Measurements from ENCODE around the gene MAP1LC3B2. TPM values are rescaled to one million over a fixed set of nuclear protein-coding genes. Genes with fewer than 3 reads are reported as not detected.
A peak's percentile ranks its signal among the peaks of the same experiment; 100 is the strongest.

MAP1LC3B2 gene
- total RNA-seq, 1 experiment from 2014 or later, result 1.9 TPM

GRCh38 chr12:116610971-116611541, 51.9 kb downstream of the MAP1LC3B2 start:
- Histone ChIP-seq H3K9me3 (ENCODE audit: control insufficient read depth, insufficient read depth, low read depth, low read length) (no peaks in the 10 kb centered on the region), H3K4me1 (ENCODE audit: control insufficient read depth, insufficient read depth, low read length) (peaks cover 5% of the 10 kb centered on the region), H3K27me3 (ENCODE audit: control insufficient read depth, insufficient read depth, low read length) (no peaks in the 10 kb centered on the region), H3K4me3 (ENCODE audit: low read depth in 2 of 2, low read length in 2 of 2) (no peak overlapping the region), H3K27ac (ENCODE audit: low read length) (peak overlapping the region; percentile 32; the same call in 1 of the 2 replicates), H3K36me3 (ENCODE audit: control insufficient read depth, insufficient read depth, low read length) (no peaks in the 10 kb centered on the region)
- ChIA-PET CTCF (no interaction called here), POLR2A (interaction anchor here (0.6 kb wide), 1 partner anchor 261 kb away, joined by 5 read pairs; no protein-coding TSS in a partner anchor)
- TF ChIP-seq, protein P1, sequence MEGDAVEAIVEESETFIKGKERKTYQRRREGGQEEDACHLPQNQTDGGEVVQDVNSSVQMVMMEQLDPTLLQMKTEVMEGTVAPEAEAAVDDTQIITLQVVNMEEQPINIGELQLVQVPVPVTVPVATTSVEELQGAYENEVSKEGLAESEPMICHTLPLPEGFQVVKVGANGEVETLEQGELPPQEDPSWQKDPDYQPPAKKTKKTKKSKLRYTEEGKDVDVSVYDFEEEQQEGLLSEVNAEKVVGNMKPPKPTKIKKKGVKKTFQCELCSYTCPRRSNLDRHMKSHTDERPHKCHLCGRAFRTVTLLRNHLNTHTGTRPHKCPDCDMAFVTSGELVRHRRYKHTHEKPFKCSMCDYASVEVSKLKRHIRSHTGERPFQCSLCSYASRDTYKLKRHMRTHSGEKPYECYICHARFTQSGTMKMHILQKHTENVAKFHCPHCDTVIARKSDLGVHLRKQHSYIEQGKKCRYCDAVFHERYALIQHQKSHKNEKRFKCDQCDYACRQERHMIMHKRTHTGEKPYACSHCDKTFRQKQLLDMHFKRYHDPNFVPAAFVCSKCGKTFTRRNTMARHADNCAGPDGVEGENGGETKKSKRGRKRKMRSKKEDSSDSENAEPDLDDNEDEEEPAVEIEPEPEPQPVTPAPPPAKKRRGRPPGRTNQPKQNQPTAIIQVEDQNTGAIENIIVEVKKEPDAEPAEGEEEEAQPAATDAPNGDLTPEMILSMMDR (IDR thresholded peaks at IDR 0.05), result no peak
- DNase-seq (ENCODE audit: low read depth, low spot score), result no peak
- BruUV-seq (replicated peaks), result no TSS peak
- in situ Hi-C loops (cut with HindIII; ENCODE audit: low pct_unique_long_range_greater_than_20kb, low sequenced_read_pairs), result no loop called here
- ATAC-seq, result peak; percentile 43; the same call in 1 of the 2 replicates
- intact Hi-C loops (cut with micrococcal nuclease; ENCODE audit: unreplicated experiment), result no loop called here

- Histone ChIP-seq H3K27me3 (ENCODE audit: control insufficient read depth, insufficient read depth, low read length) (no peaks in the 10 kb centered on the region), H3K4me3 (ENCODE audit: low read depth in 2 of 2, low read length in 2 of 2) (no peak overlapping the region), H3K9me3 (ENCODE audit: control insufficient read depth, insufficient read depth, low read depth, low read length) (no peaks in the 10 kb centered on the region), H3K27ac (ENCODE audit: low read length) (no peak overlapping the region), H3K36me3 (ENCODE audit: control insufficient read depth, insufficient read depth, low read length) (no peaks in the 10 kb centered on the region), H3K4me1 (ENCODE audit: control insufficient read depth, insufficient read depth, low read length) (peaks cover 5% of the 10 kb centered on the region)
- TF ChIP-seq, protein P1 (IDR thresholded peaks at IDR 0.05), result no peak
- TF ChIP-seq TCF7L2 (IDR thresholded peaks at IDR 0.05; ENCODE audit: low read depth, low read length), result no peak
- intact Hi-C loops (cut with micrococcal nuclease; ENCODE audit: unreplicated experiment), result no loop called here
- no TSS peak for BruUV-seq (replicated peaks)
- ChIA-PET POLR2A (interaction anchor here (0.6 to 0.7 kb wide), 2 partner anchors 10 to 110 kb away, joined by 3 to 10 read pairs; no protein-coding TSS in a partner anchor), CTCF (no interaction called here)
- ATAC-seq (no peak), DNase-seq (ENCODE audit: low read depth, low spot score) (no peak)
- in situ Hi-C loops (cut with HindIII; ENCODE audit: low pct_unique_long_range_greater_than_20kb, low sequenced_read_pairs), result no loop called here
Measured at GRCh38 chr12:116612436-116612835, 53.3 kb downstream of the MAP1LC3B2 start.

- Histone ChIP-seq H3K4me3 (ENCODE audit: low read depth in 2 of 2, low read length in 2 of 2) (no peak overlapping the region), H3K4me1 (ENCODE audit: control insufficient read depth, insufficient read depth, low read length) (peaks cover 5% of the 10 kb centered on the region), H3K36me3 (ENCODE audit: control insufficient read depth, insufficient read depth, low read length) (no peaks in the 10 kb centered on the region), H3K9me3 (ENCODE audit: control insufficient read depth, insufficient read depth, low read depth, low read length) (no peaks in the 10 kb centered on the region), H3K27ac (ENCODE audit: low read length) (no peak overlapping the region), H3K27me3 (ENCODE audit: control insufficient read depth, insufficient read depth, low read length) (no peaks in the 10 kb centered on the region)
- TF ChIP-seq, protein P1 (IDR thresholded peaks at IDR 0.05), result no peak
- POLR2A ChIA-PET, result no interaction called here
- no TSS peak for BruUV-seq (replicated peaks)
- CTCF ChIA-PET, result interaction anchor here (0.6 kb wide), 2 partner anchors 14 to 246 kb away, joined by 3 to 14 read pairs; no protein-coding TSS in a partner anchor
- in situ Hi-C loops (cut with HindIII; ENCODE audit: low pct_unique_long_range_greater_than_20kb, low sequenced_read_pairs), result no loop called here
- intact Hi-C loops (cut with micrococcal nuclease; ENCODE audit: unreplicated experiment), result no loop called here
- DNase-seq (ENCODE audit: low read depth, low spot score), result no peak
- peak; percentile 33; the same call in 1 of the 2 replicates for ATAC-seq
Measured at GRCh38 chr12:116613256-116613655, 54.1 kb downstream of the MAP1LC3B2 start.
